Bronchial epithelial cell (primary cell): ENCODE data around the gene CCDC13. TPM values are rescaled to one million over a fixed set of nuclear protein-coding genes. Genes with fewer than 3 reads are reported as not detected.

Experiments
- DNase-seq: peaks from one replicate; pipeline ENCODE4 v3.0.0-alpha.2; 2010; ENCODE audit warnings: low read depth
- FAIRE-seq: peaks from 2 replicates; lab custom pipeline; 2011; peaks lifted over from hg19 to GRCh38; lab: Jason Lieb, UNC
- H3K27me3 ChIP-seq: 2 replicates; pipeline ENCODE4 v1.5.1; 2011; ENCODE audit warnings: low read length; ENCODE audit not compliant: control insufficient read depth, insufficient read depth
- H3K36me3 ChIP-seq: 2 replicates; pipeline ENCODE4 v1.5.1; 2011; ENCODE audit warnings: low read length; ENCODE audit not compliant: control insufficient read depth, insufficient read depth
- H3K4me3 ChIP-seq: 2 replicates; pipeline ENCODE4 v1.5.1; 2011; ENCODE audit warnings: mild to moderate bottlenecking, low read depth, low read length, control low read depth
- total RNA-seq: library from RNA; depleted of rRNA; stranded (reverse); fragments of >200 nt; gene quantifications from 2 replicates; pipeline ENCODE4 v1.2.1, GENCODE V29; 2014
- TF ChIP-seq, protein P1 (sequence below): IDR thresholded peaks from 2 replicates; pipeline ENCODE4 v1.5.1; 2011; ENCODE audit warnings: mild to moderate bottlenecking, moderate library complexity, low read length, control low read depth, inconsistent platforms; ENCODE audit not compliant: insufficient read depth, severe bottlenecking

CCDC13 gene
- total RNA-seq, 1 donor from 2014 or later, result 1.6 TPM

DNA sequence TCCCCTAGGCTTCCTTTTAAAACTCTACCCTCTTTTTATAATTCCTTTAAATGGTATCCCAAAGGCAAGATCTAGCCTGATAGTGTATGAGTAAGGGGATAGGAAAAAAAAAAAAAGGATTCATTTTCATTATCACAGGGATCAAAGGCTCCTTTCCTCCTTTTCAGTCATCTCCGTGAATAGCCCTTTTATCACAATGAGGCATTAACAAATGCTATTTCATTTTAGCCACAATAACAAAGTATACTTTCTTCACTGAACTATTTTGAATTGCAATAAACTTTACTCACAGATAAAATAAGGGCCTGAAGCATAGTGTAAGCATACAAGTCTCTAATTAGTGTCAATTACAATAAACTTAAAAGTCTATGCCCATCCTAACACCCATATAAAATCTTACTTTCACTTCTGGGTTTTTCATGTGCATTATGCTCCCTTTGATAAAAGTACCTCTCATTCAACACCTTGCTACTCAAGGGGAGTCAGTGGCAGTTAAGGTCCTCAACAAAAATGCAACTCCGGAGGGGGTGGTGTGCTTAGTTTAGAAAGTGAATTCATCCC, 22.6 kb upstream of the CCDC13 start:
- H3K27me3 ChIP-seq, result no peaks in the 10 kb centered on the region
- no peak overlapping the region for H3K4me3 ChIP-seq
- DNase-seq, result no peak
- TF ChIP-seq, protein P1, sequence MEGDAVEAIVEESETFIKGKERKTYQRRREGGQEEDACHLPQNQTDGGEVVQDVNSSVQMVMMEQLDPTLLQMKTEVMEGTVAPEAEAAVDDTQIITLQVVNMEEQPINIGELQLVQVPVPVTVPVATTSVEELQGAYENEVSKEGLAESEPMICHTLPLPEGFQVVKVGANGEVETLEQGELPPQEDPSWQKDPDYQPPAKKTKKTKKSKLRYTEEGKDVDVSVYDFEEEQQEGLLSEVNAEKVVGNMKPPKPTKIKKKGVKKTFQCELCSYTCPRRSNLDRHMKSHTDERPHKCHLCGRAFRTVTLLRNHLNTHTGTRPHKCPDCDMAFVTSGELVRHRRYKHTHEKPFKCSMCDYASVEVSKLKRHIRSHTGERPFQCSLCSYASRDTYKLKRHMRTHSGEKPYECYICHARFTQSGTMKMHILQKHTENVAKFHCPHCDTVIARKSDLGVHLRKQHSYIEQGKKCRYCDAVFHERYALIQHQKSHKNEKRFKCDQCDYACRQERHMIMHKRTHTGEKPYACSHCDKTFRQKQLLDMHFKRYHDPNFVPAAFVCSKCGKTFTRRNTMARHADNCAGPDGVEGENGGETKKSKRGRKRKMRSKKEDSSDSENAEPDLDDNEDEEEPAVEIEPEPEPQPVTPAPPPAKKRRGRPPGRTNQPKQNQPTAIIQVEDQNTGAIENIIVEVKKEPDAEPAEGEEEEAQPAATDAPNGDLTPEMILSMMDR, result no peak
- H3K36me3 ChIP-seq, result peaks cover 2% of the 10 kb centered on the region
- FAIRE-seq, result no peak

DNA sequence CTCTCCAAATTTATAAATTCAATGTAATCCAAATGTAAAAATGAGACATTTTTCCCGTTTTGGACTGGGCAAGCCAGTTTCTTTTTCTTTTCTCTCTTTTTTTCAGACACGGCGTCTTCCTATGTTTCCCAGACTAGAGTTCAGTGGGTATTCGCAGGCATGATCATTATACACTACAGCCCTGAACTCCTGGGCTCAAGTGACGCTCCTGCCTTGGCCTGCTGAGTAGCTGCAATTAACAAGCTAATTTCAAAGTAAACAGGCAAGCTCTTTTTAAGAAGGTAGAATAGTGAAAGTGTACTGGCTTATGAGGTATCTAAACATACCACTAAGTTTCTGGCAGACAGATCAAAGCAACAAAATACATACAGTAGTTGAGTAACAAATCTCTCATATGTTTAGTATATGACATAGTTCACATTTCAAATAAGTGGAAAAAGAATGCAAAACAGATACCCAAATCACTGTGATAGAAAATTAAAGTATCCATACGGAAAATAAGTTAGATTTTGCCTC, 17.7 kb upstream of the CCDC13 start:
- peak; percentile 18 for FAIRE-seq
- H3K27me3 ChIP-seq, result no peaks in the 10 kb centered on the region
- TF ChIP-seq, protein P1, result no peak
- H3K36me3 ChIP-seq, result peaks cover 2% of the 10 kb centered on the region
- H3K4me3 ChIP-seq, result no peak overlapping the region
- DNase-seq, result no peak

DNA sequence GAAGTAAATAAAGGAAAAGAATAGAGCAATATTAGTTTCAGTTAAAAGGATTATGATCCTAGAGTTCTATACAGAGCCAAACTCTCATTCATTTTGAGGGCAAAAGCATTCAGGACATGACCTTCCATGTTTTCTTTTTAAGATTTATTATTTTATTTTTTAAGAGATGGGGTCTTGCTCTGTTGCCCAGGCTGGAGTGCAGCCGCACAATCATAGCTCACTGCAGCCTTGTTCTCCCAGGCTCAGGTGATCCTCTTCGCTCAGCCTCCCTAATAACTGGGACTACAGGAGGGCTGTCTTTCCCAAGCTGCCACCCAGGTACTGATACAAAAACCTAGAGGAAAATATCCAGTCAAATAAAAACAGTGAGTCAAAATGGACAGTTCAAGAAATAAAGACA, 13.6 kb upstream of the CCDC13 start:
- FAIRE-seq (no peak), DNase-seq (no peak)
- no peaks in the 10 kb centered on the region for H3K27me3 ChIP-seq
- H3K4me3 ChIP-seq, result no peak overlapping the region
- TF ChIP-seq, protein P1, result no peak
- no peaks in the 10 kb centered on the region for H3K36me3 ChIP-seq

DNA sequence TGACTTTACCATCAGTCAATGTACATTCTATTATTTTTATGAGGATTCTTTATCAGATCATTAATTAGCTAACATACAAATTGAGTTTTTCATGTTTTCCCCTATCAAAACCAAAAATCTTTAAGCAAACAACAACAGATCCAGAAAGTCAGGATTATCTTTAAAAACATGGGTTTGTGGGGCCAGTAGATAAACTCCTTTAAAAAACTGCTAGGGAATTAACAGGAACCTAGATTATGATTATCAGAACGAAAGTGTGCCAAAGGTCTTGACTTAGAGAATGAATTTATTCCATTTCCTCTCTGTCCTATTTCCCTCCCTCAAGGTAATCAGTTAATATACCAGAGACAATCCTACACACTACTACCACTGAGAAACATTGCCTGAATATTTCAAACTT, 13.2 kb upstream of the CCDC13 start:
- no peaks in the 10 kb centered on the region for H3K36me3 ChIP-seq
- H3K4me3 ChIP-seq, result no peak overlapping the region
- no peaks in the 10 kb centered on the region for H3K27me3 ChIP-seq
- DNase-seq, result no peak
- TF ChIP-seq, protein P1, result no peak
- no peak for FAIRE-seq

DNA sequence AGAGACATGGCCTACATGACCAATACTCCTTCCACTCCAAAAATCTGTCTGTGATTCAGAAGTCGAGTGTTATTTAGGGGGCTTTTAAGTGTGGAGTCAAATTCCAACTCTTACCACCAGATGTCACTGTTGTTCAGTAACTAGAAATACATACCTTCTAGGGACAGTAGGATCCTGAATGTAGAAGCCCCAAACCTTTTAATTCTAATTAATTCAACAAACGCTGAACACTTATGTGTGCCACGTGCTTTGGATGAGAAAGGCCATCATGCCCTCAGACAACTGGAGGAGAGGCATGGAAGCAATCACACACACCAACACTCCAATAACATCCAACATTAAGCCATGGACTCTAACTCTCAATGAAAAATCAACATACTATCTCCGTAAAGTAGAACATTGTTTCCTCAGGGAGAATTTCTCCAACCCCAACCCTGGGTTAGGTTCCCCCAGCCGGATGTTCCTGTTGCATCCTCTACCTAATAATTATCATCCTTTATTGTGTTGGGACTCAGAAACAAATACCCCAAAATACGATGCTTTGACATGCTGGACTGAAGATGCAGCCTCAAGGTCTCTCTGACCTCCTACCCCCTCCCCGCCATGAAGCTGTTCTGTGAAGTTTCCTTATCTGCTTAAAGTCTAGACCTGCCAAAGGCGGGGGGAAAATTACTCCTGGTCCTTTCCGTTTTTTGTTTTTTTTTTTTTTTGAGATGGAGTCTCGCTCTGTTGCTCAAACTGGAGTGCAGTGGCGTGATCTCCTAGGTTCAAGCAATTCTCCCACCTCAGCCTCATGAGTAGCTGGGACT, 8.0 kb upstream of the CCDC13 start:
- FAIRE-seq, result no peak
- H3K4me3 ChIP-seq, result no peak overlapping the region
- no peaks in the 10 kb centered on the region for H3K36me3 ChIP-seq
- H3K27me3 ChIP-seq, result no peaks in the 10 kb centered on the region
- TF ChIP-seq, protein P1, result peak; percentile 56
- DNase-seq, result peak; percentile 76
